PC-3 (cell line): ENCODE measurements around the gene POMT2. TPM values are rescaled to one million over a fixed set of nuclear protein-coding genes. Genes with fewer than 3 reads are reported as not detected.
"Not testable (repeated sequence)": the region's sequence is repeated elsewhere in the genome, so short reads cannot be mapped to it uniquely, and the experiment has no call there.

ENCODE experiments used
- ATAC-seq: fragments of 200-7000 bp; cut with Tn5 transposase; 2 replicates; pipeline ENCODE4 v1.9.1; 2020; ENCODE audit warnings: mild to moderate bottlenecking, moderate library complexity
- BruUV-seq: library from RNA; stranded (reverse); fragments of 400-500 nt; replicated peaks from 2 replicates; lab custom pipeline; 2021; lab: Mats Ljungman, UMichigan
- CTCF ChIA-PET: fragments of 300-600 bp; sonication (Branson Sonifier 250); formaldehyde crosslinking; loops from one replicate; lab custom pipeline; 2022; ENCODE audit warnings: antibody characterized with exemption; lab: Charles Lee
- POLR2A ChIA-PET: fragments of 300-600 bp; sonication (Branson Sonifier 250); formaldehyde crosslinking; loops from one replicate; lab custom pipeline; 2022; ENCODE audit warnings: antibody characterized with exemption; ENCODE audit not compliant: unreplicated experiment; lab: Charles Lee
- DNase-seq: peaks from one replicate; pipeline ENCODE4 v3.0.0-alpha.2; 2015
- H2AFZ ChIP-seq: fragments of 300-600 bp; sonication (generic); 2 replicates; pipeline ENCODE4 v1.6.0; 2016; ENCODE audit warnings: antibody characterized with exemption, low read length
- H3F3A ChIP-seq: fragments of 300-600 bp; sonication (generic); one replicate; pipeline ENCODE4 v1.6.0; 2017; ENCODE audit warnings: antibody characterized with exemption, low read length, control low read depth, mild to moderate bottlenecking; ENCODE audit not compliant: unreplicated experiment
- H3K27ac ChIP-seq: fragments of 300-600 bp; sonication (generic); 2 replicates; pipeline ENCODE4 v1.5.1; 2016; ENCODE audit warnings: mild to moderate bottlenecking, low read length
- H3K27me3 ChIP-seq: fragments of 300-600 bp; sonication (generic); 2 replicates; pipeline ENCODE4 v1.6.1; 2016; ENCODE audit warnings: low read length, mixed read lengths
- H3K36me3 ChIP-seq: fragments of 300-600 bp; sonication (generic); 2 replicates; pipeline ENCODE4 v1.6.1; 2016; ENCODE audit warnings: low read depth, mixed run types, low read length, mixed read lengths
- H3K4me1 ChIP-seq: fragments of 300-600 bp; sonication (generic); 2 replicates; pipeline ENCODE4 v1.5.1; 2016; ENCODE audit warnings: low read length; ENCODE audit not compliant: insufficient read depth
- H3K4me2 ChIP-seq: fragments of 300-600 bp; sonication (generic); 2 replicates; pipeline ENCODE4 v1.6.0; 2016; ENCODE audit warnings: low read length
- H3K4me3 ChIP-seq: fragments of 300-600 bp; sonication (generic); 2 replicates; pipeline ENCODE4 v1.5.1; 2016; ENCODE audit warnings: mild to moderate bottlenecking, low read length, mixed read lengths
- H3K79me2 ChIP-seq: fragments of 300-600 bp; sonication (generic); 2 replicates; pipeline ENCODE4 v1.6.1; 2017; ENCODE audit warnings: low read length, mixed read lengths
- H3K9ac ChIP-seq: fragments of 300-600 bp; sonication (generic); 2 replicates; pipeline ENCODE4 v1.6.0; 2016; ENCODE audit warnings: mild to moderate bottlenecking, low read length
- H3K9me2 ChIP-seq: fragments of 300-600 bp; sonication (generic); replicated peaks from 2 replicates; pipeline ENCODE4 v1.6.1; 2016; ENCODE audit warnings: mixed run types, low read length, mixed read lengths
- H3K9me3 ChIP-seq: fragments of 300-600 bp; sonication (generic); 2 replicates; pipeline ENCODE4 v1.6.1; 2016; ENCODE audit warnings: low read length, mixed read lengths
- H4K20me1 ChIP-seq: fragments of 300-600 bp; sonication (generic); 2 replicates; pipeline ENCODE4 v1.6.1; 2016; ENCODE audit warnings: low read length, mixed read lengths
- CTCF ChIP-seq: fragments of 300-600 bp; sonication (generic); conservative IDR thresholded peaks from 2 replicates; pipeline ENCODE4 v1.5.1; 2017; ENCODE audit warnings: antibody characterized with exemption, low read depth, mild to moderate bottlenecking, low read length
- EZH2 ChIP-seq: fragments of 300-600 bp; sonication (generic); IDR thresholded peaks from one replicate; pipeline ENCODE4 v1.6.1; 2017; ENCODE audit warnings: antibody characterized with exemption, mild to moderate bottlenecking, low read length; ENCODE audit not compliant: unreplicated experiment
- EZH2phosphoT487 ChIP-seq: fragments of 300-600 bp; sonication (generic); IDR thresholded peaks from 2 replicates; pipeline ENCODE4 v1.6.1; 2018; ENCODE audit warnings: mild to moderate bottlenecking, antibody characterized with exemption, low read length, borderline replicate concordance
- intact Hi-C: fragments of 100-400 bp; cut with micrococcal nuclease; formaldehyde crosslinking; loops from 2 replicates; pipeline ENCODE4 v1.9.0; 2023
- total RNA-seq: library from RNA; depleted of rRNA; stranded (reverse); fragments of >200 nt; gene quantifications from 2 replicates; pipeline ENCODE4 v1.2.3, GENCODE V29; 2014

Gene POMT2
- total RNA-seq, 1 experiment from 2014 or later, result 67.6 TPM

GRCh38 chr14:77281852-77282410, 38.8 kb downstream of the POMT2 start:
- Histone ChIP-seq H4K20me1 (no peaks in the 10 kb centered on the region), H3K9me2 (no peaks in the 10 kb centered on the region), H3K79me2 (no peaks in the 10 kb centered on the region), H3K27ac (no peak overlapping the region), H3K9me3 (no peaks in the 10 kb centered on the region), H3K9ac (no peak overlapping the region), H3K27me3 (no peaks in the 10 kb centered on the region), H3K4me2 (no peak overlapping the region), H3K4me3 (no peak overlapping the region), H2AFZ (no peak overlapping the region), H3F3A (no peaks in the 10 kb centered on the region), H3K4me1 (no peaks in the 10 kb centered on the region), H3K36me3 (peaks cover 68% of the 10 kb centered on the region)
- TF ChIP-seq EZH2, result no peak
- TF ChIP-seq CTCF, result no peak
- TF ChIP-seq EZH2phosphoT487, result no peak
- DNase-seq, result no peak
- no peak for ATAC-seq
- CTCF ChIA-PET, result no interaction called here
- intact Hi-C loops, result no loop called here
- POLR2A ChIA-PET, result no interaction called here
- no TSS peak for BruUV-seq

GRCh38 chr14:77280921-77281320, 39.8 kb downstream of the POMT2 start:
- H3K27ac ChIP-seq, POLR2A ChIA-PET, intact Hi-C loops, H2AFZ ChIP-seq, H3K9ac ChIP-seq, ATAC-seq, DNase-seq, H3K9me3 ChIP-seq, H3K27me3 ChIP-seq, H3K4me3 ChIP-seq, H3K9me2 ChIP-seq, H3F3A ChIP-seq, H3K4me2 ChIP-seq, H3K79me2 ChIP-seq, H4K20me1 ChIP-seq, H3K4me1 ChIP-seq, BruUV-seq: not testable (repeated sequence)
- peaks cover 62% of the 10 kb centered on the region for H3K36me3 ChIP-seq
- CTCF ChIA-PET, result interaction anchor here (0.6 kb wide), 1 partner anchor 35 kb away, joined by 4 read pairs; no protein-coding TSS in a partner anchor

- intact Hi-C loops, result no loop called here
- no peaks in the 10 kb centered on the region for H4K20me1 ChIP-seq
- H3K9ac ChIP-seq, result no peak overlapping the region
- H3K9me2 ChIP-seq, result no peaks in the 10 kb centered on the region
- H3K27me3 ChIP-seq, result no peaks in the 10 kb centered on the region
- POLR2A ChIA-PET, result interaction anchor here (0.6 kb wide), 1 partner anchor 135 kb away, joined by 4 read pairs; no protein-coding TSS in a partner anchor
- no peak overlapping the region for H3K4me3 ChIP-seq
- H3K27ac ChIP-seq, result no peak overlapping the region
- no peaks in the 10 kb centered on the region for H3F3A ChIP-seq
- no peaks in the 10 kb centered on the region for H3K4me1 ChIP-seq
- H3K9me3 ChIP-seq, result no peaks in the 10 kb centered on the region
- TF ChIP-seq EZH2 (no peak), EZH2phosphoT487 (no peak), CTCF (no peak)
- no peak overlapping the region for H3K4me2 ChIP-seq
- H3K36me3 ChIP-seq, result peaks cover 50% of the 10 kb centered on the region
- DNase-seq, result no peak
- ATAC-seq, result no peak
- no TSS peak for BruUV-seq
- H2AFZ ChIP-seq, result no peak overlapping the region
- CTCF ChIA-PET, result no interaction called here
- H3K79me2 ChIP-seq, result no peaks in the 10 kb centered on the region
Measured at GRCh38 chr14:77279719-77280118, 41.0 kb downstream of the POMT2 start.
